ENCODE measurements around the gene TMEM25. TPM values are rescaled to one million over a fixed set of nuclear protein-coding genes. Genes with fewer than 3 reads are reported as not detected.

Gene TMEM25
- total RNA-seq, 1 donor from 2014 or later: 10.8 TPM

DNA sequence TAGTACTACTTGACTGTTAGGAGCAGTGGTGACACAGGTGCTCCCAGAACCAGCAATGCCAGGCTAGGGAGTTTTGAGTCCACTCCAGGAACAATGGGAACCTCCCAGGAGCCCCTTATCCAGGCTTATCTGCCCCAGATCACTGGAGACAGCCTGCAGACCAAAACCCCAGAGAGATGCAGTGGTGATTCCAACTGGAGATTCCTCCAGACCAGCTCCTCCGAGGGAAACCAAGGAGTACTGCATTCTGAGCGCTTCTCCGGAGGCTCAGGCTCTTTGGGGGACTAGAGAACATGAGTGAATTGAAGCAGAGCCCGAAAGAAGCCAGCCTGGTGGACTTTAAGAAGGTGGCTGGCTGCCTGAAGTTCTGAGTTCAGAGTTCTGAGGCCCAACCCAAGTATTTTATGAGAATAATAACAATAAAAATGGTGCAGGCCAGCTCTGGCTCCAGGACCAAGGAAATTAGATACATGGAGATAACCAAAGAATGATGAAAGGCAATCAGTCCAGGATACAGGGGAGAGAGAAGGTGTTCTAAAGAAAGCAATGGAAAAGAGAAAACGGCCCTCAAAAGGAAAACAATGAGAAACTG, 1.3 kb upstream of the TMEM25 start:
- intact Hi-C loops (cut with DNase I): no loop called here
- DNase-seq (ENCODE audit: missing footprints) (no peak), ATAC-seq (no peak)

- intact Hi-C loops (cut with DNase I): no loop called here
- DNase-seq (ENCODE audit: missing footprints): no peak
- no peak for ATAC-seq
Observed at GRCh38 chr11:118530180-118530682, 761 bp upstream of the TMEM25 start.

DNA sequence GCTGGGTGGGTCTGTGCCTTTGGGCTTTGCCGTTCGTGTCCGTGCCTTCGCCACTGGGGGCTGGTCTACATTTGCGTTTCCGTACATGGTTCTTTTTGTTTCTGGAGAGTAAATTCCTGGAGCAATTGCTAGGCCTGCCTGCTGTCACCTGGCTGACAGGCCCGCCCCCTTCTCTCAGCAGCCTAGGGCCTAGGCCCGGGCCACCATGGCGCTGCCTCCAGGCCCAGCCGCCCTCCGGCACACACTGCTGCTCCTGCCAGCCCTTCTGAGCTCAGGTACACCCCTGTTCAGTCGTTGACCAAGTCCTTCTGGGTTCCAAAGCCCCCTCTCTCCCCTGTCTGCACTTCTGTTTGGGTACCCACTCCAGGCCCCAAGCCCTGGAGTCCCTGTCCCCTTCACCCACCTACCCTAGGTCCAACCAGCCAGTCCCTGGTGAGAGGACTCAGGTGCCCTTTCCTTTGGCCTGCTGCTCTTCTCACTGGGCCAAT, 649 bp downstream of the TMEM25 start:
- intact Hi-C loops (cut with DNase I): no loop called here

DNA sequence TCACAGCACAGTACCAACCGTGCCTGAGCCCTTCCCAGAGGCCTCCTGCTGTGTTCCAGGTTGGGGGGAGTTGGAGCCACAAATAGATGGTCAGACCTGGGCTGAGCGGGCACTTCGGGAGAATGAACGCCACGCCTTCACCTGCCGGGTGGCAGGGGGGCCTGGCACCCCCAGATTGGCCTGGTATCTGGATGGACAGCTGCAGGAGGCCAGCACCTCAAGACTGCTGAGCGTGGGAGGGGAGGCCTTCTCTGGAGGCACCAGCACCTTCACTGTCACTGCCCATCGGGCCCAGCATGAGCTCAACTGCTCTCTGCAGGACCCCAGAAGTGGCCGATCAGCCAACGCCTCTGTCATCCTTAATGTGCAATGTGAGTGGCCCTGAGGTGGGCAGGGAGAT, 1.1 kb downstream of the TMEM25 start:
- no peak for ATAC-seq
- intact Hi-C loops (cut with DNase I): no loop called here
- no peak for DNase-seq (ENCODE audit: missing footprints)

More for the DNA sequence above, 649 bp downstream of the TMEM25 start:
- ATAC-seq (no peak), DNase-seq (ENCODE audit: missing footprints) (no peak)

GRCh38 chr11:118532852-118533768, 2.1 kb downstream of the TMEM25 start:
- DNase-seq (ENCODE audit: missing footprints): no peak
- intact Hi-C loops (cut with DNase I): no loop called here
- ATAC-seq: no peak

- DNase-seq (ENCODE audit: missing footprints) (no peak), ATAC-seq (no peak)
- intact Hi-C loops (cut with DNase I): no loop called here
Observed at GRCh38 chr11:118533769-118534729, 3.1 kb downstream of the TMEM25 start.

DNA sequence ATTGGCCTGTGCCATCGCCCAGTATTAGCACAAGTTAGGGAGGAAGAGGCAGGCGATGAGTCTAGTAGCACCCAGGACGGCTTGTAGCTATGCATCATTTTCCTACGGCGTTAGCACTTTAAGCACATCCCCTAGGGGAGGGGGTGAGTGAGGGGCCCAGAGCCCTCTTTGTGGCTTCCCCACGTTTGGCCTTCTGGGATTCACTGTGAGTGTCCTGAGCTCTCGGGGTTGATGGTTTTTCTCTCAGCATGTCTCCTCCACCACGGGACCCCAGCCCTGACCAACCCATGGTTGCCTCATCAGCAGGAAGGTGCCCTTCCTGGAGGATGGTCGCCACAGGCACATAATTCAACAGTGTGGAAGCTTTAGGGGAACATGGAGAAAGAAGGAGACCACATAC, 4.3 kb downstream of the TMEM25 start:
- intact Hi-C loops (cut with DNase I): no loop called here
- DNase-seq (ENCODE audit: missing footprints) (no peak), ATAC-seq (no peak)

DNA sequence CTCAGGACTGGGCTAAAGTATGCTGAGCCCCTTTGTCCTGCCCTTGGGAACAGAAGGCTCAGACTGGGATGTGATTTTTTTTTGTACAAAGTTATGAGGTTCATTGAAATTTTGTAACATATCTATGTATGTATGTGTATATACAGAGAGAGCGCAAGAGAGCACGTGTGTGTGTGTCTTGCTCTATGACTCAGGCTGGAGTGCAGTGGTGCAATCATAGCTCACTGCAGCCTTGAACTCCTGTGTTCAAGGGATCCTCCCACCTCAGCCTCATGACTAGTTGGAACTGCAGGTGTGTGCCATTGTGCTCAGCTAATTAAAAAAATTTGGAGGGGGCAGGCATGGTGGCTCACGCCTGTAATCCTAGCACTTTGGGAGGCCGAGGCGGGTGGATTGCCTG, 5.7 kb downstream of the TMEM25 start:
- no peak for ATAC-seq
- DNase-seq (ENCODE audit: missing footprints): no peak
- intact Hi-C loops (cut with DNase I): no loop called here

- DNase-seq (ENCODE audit: missing footprints) (no peak), ATAC-seq (no peak)
- intact Hi-C loops (cut with DNase I): no loop called here
Observed at GRCh38 chr11:118537409-118537980, 6.5 kb downstream of the TMEM25 start.

- DNase-seq (ENCODE audit: missing footprints) (no peak), ATAC-seq (no peak)
- intact Hi-C loops (cut with DNase I): no loop called here
Observed at GRCh38 chr11:118544010-118544646, 13.1 kb downstream of the TMEM25 start.

- no peak for DNase-seq (ENCODE audit: missing footprints)
- ATAC-seq: no peak
- intact Hi-C loops (cut with DNase I): no loop called here
Observed at GRCh38 chr11:118544647-118545010, 13.6 kb downstream of the TMEM25 start.

DNA sequence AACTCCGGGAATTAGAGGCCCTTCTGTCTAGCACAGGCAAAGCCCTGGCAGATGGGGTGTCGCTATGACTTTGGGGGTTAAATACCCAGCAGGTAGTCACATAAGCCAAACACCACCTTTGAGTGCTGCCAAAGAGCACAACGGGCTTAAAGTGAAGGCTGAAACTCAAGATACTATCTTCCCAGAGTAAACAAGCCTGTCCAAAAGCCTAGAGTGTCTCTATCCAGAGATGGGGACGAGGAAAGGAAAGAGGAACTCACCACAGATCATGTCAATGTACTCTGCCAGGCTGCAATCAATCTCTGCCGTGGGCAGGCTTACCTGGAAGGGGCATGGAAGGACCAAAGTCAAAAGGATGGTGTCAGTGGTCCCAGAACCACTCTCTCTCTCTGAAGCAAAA, 14.5 kb downstream of the TMEM25 start:
- intact Hi-C loops (cut with DNase I): no loop called here
- no peak for DNase-seq (ENCODE audit: missing footprints)
- no peak for ATAC-seq

GRCh38 chr11:118547132-118547531, 16.1 kb downstream of the TMEM25 start:
- DNase-seq (ENCODE audit: missing footprints): no peak
- intact Hi-C loops (cut with DNase I): no loop called here
- ATAC-seq: no peak

DNA sequence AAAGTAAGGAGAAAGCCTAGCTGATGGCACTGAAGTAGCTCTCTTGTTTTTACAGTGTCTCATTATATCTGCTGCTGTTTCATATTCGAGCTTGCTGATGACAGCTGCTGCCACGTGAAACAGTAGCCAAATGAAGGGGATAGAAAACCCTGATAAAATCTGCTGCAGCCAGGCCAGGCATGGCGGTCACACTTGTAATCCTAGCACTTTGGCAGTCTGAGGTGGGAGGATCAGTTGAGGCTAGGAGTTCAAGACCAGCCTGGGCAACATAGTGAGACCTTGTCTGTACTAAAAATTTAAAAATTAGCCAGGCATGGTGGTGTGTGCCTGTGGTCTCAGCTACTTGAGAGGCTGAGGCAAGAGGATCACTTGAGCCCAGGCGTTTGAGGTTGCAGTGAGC, 21.3 kb downstream of the TMEM25 start:
- DNase-seq (ENCODE audit: missing footprints) (no peak), ATAC-seq (no peak)
- intact Hi-C loops (cut with DNase I): no loop called here

- ATAC-seq (no peak), DNase-seq (ENCODE audit: missing footprints) (no peak)
- intact Hi-C loops (cut with DNase I): no loop called here
Observed at GRCh38 chr11:118560806-118561205, 29.8 kb downstream of the TMEM25 start.

GRCh38 chr11:118565051-118565450, 34.1 kb downstream of the TMEM25 start:
- intact Hi-C loops (cut with DNase I): no loop called here
- ATAC-seq (peak; percentile 44), DNase-seq (ENCODE audit: missing footprints) (peak; percentile 72)

DNA sequence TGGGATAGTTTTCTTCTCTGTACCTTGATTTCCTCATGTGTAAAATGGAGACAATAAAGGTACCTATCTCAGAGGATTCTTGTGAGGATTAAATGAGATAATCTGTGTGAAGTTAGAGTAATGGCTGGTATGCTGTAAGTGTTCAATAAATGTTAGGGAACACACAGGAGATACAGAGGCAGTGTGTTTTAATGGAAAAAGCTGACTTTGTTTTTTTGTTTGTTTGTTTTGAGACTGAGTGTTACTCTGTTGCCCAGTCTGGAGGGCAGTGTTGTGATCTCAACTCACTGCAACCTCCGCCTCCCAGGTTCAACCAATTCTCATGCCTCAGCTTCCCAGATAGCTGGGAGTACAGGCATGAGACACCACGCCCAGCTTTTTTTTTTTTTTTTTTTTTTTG, 38.7 kb downstream of the TMEM25 start:
- no peak for ATAC-seq
- no peak for DNase-seq (ENCODE audit: missing footprints)
- intact Hi-C loops (cut with DNase I): no loop called here

DNA sequence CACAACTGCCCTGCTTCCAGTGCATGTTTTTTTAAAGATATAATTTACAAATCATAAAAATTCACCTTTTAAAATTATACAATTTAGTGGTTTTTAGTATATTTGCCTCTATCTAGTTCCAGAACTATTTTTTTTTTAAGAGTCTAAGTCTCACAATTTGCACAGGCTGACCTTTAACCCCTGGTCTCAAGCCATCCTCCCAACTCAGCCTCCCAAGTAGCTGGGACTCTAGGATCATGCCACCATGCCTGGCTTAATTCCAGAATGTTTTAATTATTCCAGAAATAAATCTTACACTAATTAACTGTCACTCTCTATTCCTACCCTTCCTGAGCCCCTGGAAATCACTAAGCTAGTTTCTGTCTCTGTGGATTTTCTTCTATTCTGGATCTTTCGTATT, 39.8 kb downstream of the TMEM25 start:
- intact Hi-C loops (cut with DNase I): no loop called here
- ATAC-seq (no peak), DNase-seq (ENCODE audit: missing footprints) (no peak)

Measured in Right ventricle myocardium inferior (tissue), 1 donor.